Measurements from ENCODE around the gene C20orf144.

Gene C20orf144

GRCh38 chr20:33686100-33686983 is 24.2 kb downstream of the C20orf144 start, which contains the start of gene E2F1:
Gene E2F1, minus strand, starts transcription at chr20:33686385. Its CDS starts 121 bp downstream, at chr20:33686264.
- peaks cover 16% of the 10 kb centered on the region for H4K20me1 ChIP-seq (ENCODE audit: insufficient read depth)
- H3K4me3 ChIP-seq (IDR thresholded peaks at IDR 0.05; ENCODE audit: insufficient read depth, low read depth, low read length): no peak within 1 kb of the TSS
- H3K27me3 ChIP-seq (ENCODE audit: insufficient read depth, low read depth): no peaks in the 10 kb centered on the region
- no peak for TF ChIP-seq CTCF (conservative IDR thresholded peaks at IDR 0.05; ENCODE audit: low read depth, low read length)
- H3K36me3 ChIP-seq (ENCODE audit: insufficient read depth): no peaks in the 10 kb centered on the region
- H3K4me1 ChIP-seq (ENCODE audit: low read depth, poor library complexity, severe bottlenecking): peaks cover 62% of the 10 kb centered on the region
- peak within 1 kb of the TSS; percentile 91 for H3K4me2 ChIP-seq
- peak within 1 kb of the TSS; percentile 91 for H2AFZ ChIP-seq (ENCODE audit: low read depth)
- H3K79me2 ChIP-seq (ENCODE audit: insufficient read depth, low read depth): peaks cover 41% of the 10 kb centered on the region
- peak within 1 kb of the TSS; percentile 72; the same call in 1 of the 2 replicates for H3K9ac ChIP-seq
- H3K27ac ChIP-seq: peak within 1 kb of the TSS; percentile 67

GRCh38 chr20:33686984-33687366 is 24.8 kb downstream of the C20orf144 start:
- Histone ChIP-seq H3K4me3 (IDR thresholded peaks at IDR 0.05; ENCODE audit: insufficient read depth, low read depth, low read length) (no peak overlapping the region), H3K27ac (no peak overlapping the region), H3K27me3 (ENCODE audit: insufficient read depth, low read depth) (no peaks in the 10 kb centered on the region), H4K20me1 (ENCODE audit: insufficient read depth) (peaks cover 13% of the 10 kb centered on the region), H3K4me2 (peak overlapping the region; percentile 61), H3K9ac (no peak overlapping the region), H3K36me3 (ENCODE audit: insufficient read depth) (no peaks in the 10 kb centered on the region), H2AFZ (ENCODE audit: low read depth) (peak overlapping the region; percentile 91), H3K79me2 (ENCODE audit: insufficient read depth, low read depth) (peaks cover 36% of the 10 kb centered on the region), H3K4me1 (ENCODE audit: low read depth, poor library complexity, severe bottlenecking) (peaks cover 57% of the 10 kb centered on the region)
- no peak for TF ChIP-seq CTCF (conservative IDR thresholded peaks at IDR 0.05; ENCODE audit: low read depth, low read length)

GRCh38 chr20:33687370-33687915 is 25.3 kb downstream of the C20orf144 start:
- peaks cover 31% of the 10 kb centered on the region for H3K79me2 ChIP-seq (ENCODE audit: insufficient read depth, low read depth)
- H3K4me1 ChIP-seq (ENCODE audit: low read depth, poor library complexity, severe bottlenecking): peaks cover 52% of the 10 kb centered on the region
- H3K27me3 ChIP-seq (ENCODE audit: insufficient read depth, low read depth): no peaks in the 10 kb centered on the region
- peak overlapping the region; percentile 61; the same call in 1 of the 2 replicates for H3K4me2 ChIP-seq
- peaks cover 13% of the 10 kb centered on the region for H4K20me1 ChIP-seq (ENCODE audit: insufficient read depth)
- TF ChIP-seq CTCF (conservative IDR thresholded peaks at IDR 0.05; ENCODE audit: low read depth, low read length): no peak
- no peaks in the 10 kb centered on the region for H3K36me3 ChIP-seq (ENCODE audit: insufficient read depth)
- no peak overlapping the region for H3K4me3 ChIP-seq (IDR thresholded peaks at IDR 0.05; ENCODE audit: insufficient read depth, low read depth, low read length)
- no peak overlapping the region for H3K9ac ChIP-seq
- H2AFZ ChIP-seq (ENCODE audit: low read depth): peak overlapping the region; percentile 91
- no peak overlapping the region for H3K27ac ChIP-seq

- Histone ChIP-seq H3K4me1 (ENCODE audit: low read depth, poor library complexity, severe bottlenecking) (peaks cover 44% of the 10 kb centered on the region), H3K27me3 (ENCODE audit: insufficient read depth, low read depth) (no peaks in the 10 kb centered on the region), H3K79me2 (ENCODE audit: insufficient read depth, low read depth) (peaks cover 23% of the 10 kb centered on the region), H2AFZ (ENCODE audit: low read depth) (no peak overlapping the region), H4K20me1 (ENCODE audit: insufficient read depth) (peaks cover 13% of the 10 kb centered on the region), H3K27ac (no peak overlapping the region), H3K9ac (no peak overlapping the region), H3K36me3 (ENCODE audit: insufficient read depth) (no peaks in the 10 kb centered on the region), H3K4me3 (IDR thresholded peaks at IDR 0.05; ENCODE audit: insufficient read depth, low read depth, low read length) (no peak overlapping the region), H3K4me2 (no peak overlapping the region)
- no peak for TF ChIP-seq CTCF (conservative IDR thresholded peaks at IDR 0.05; ENCODE audit: low read depth, low read length)
These were observed 26.1 kb downstream of the C20orf144 start for GRCh38 chr20:33687993-33688937.

Data from KMS-11 (cell line).